Liver (tissue), 3 donors: ENCODE measurements around the gene BLM.

ENCODE experiments used
- ATF3 ChIP-seq: IDR thresholded peaks from 2 replicates; pipeline ENCODE4 v1.6.1; 2016; ENCODE audit warnings: antibody characterized with exemption
- CTCF ChIP-seq: fragments of 150-350 bp; IDR thresholded peaks from 2 replicates; pipeline ENCODE4 v1.5.1; 2017; ENCODE audit warnings: improper control_type of control experiment, low read depth, low read length; ENCODE audit not compliant: missing input control
- EGR1 ChIP-seq, 2 donors: IDR thresholded peaks; 2 replicates each; pipeline ENCODE4 v1.6.1; 2016 to 2018; ENCODE audit warnings: antibody characterized with exemption in 2 of 2, low read depth in 2 of 2
- FOXA1 ChIP-seq: IDR thresholded peaks from 2 replicates; pipeline ENCODE4 v1.6.1; 2016; ENCODE audit warnings: antibody characterized with exemption
- GABPA ChIP-seq, 2 donors: IDR thresholded peaks in 1 of 2; conservative IDR thresholded peaks in 1 of 2; 2 replicates each; pipeline ENCODE4 v1.6.1; 2016; ENCODE audit warnings: antibody characterized with exemption in 2 of 2, mild to moderate bottlenecking in 1 of 2, moderate library complexity in 1 of 2
- JUND ChIP-seq, 2 donors: IDR thresholded peaks; 2 replicates each; pipeline ENCODE4 v1.6.1; 2016; ENCODE audit warnings: antibody characterized with exemption in 2 of 2
- MAX ChIP-seq: IDR thresholded peaks from 2 replicates; pipeline ENCODE4 v1.6.1; 2016; ENCODE audit warnings: antibody characterized with exemption
- NR2F2 ChIP-seq: IDR thresholded peaks from 2 replicates; pipeline ENCODE4 v1.6.1; 2016; ENCODE audit warnings: antibody characterized with exemption
- RAD21 ChIP-seq, 2 donors: IDR thresholded peaks; 2 replicates each; pipeline ENCODE4 v1.6.1; 2016; ENCODE audit warnings: antibody characterized with exemption in 2 of 2, mild to moderate bottlenecking in 2 of 2
- REST ChIP-seq: IDR thresholded peaks from 2 replicates; pipeline ENCODE4 v1.6.1; 2016; ENCODE audit warnings: antibody characterized with exemption, mild to moderate bottlenecking
- SP1 ChIP-seq: IDR thresholded peaks from 2 replicates; pipeline ENCODE4 v1.6.1; 2018; ENCODE audit warnings: antibody characterized with exemption, mild to moderate bottlenecking
- TAF1 ChIP-seq: conservative IDR thresholded peaks from 2 replicates; pipeline ENCODE4 v1.6.1; 2016; ENCODE audit warnings: antibody characterized with exemption, mild to moderate bottlenecking
- YY1 ChIP-seq: IDR thresholded peaks from 2 replicates; pipeline ENCODE4 v1.6.1; 2016; ENCODE audit warnings: antibody characterized with exemption, mild to moderate bottlenecking
- ZBTB33 ChIP-seq: IDR thresholded peaks from 2 replicates; pipeline ENCODE4 v1.6.1; 2016; ENCODE audit warnings: antibody characterized with exemption
- donor health status: healthy.
- donor health status: healthy.

GRCh38 chr15:90780916-90781315, 63.8 kb downstream of the BLM start:
- TF ChIP-seq CTCF (no peak), TAF1 (no peak), MAX (no peak), REST (no peak), GABPA (IDR thresholded peaks at IDR 0.05 in 1 of 2, conservative IDR thresholded peaks at IDR 0.05 in 1 of 2) (no peak), NR2F2 (no peak), ZBTB33 (no peak), RAD21 (IDR thresholded peaks at IDR 0.05) (no peak), ATF3 (no peak), FOXA1 (no peak), EGR1 (IDR thresholded peaks at IDR 0.05; ENCODE audit: low read depth in 2 of 2) (no peak), YY1 (no peak), JUND (IDR thresholded peaks at IDR 0.05) (no peak), SP1 (no peak)
